ENCODE data around the gene PLEKHA4. TPM values are rescaled to one million over a fixed set of nuclear protein-coding genes. Genes with fewer than 3 reads are reported as not detected.
A peak's percentile ranks its signal among the peaks of the same experiment; 100 is the strongest.

The PLEKHA4 gene
- total RNA-seq, 1 experiment from 2014 or later, result 14.8 TPM

DNA sequence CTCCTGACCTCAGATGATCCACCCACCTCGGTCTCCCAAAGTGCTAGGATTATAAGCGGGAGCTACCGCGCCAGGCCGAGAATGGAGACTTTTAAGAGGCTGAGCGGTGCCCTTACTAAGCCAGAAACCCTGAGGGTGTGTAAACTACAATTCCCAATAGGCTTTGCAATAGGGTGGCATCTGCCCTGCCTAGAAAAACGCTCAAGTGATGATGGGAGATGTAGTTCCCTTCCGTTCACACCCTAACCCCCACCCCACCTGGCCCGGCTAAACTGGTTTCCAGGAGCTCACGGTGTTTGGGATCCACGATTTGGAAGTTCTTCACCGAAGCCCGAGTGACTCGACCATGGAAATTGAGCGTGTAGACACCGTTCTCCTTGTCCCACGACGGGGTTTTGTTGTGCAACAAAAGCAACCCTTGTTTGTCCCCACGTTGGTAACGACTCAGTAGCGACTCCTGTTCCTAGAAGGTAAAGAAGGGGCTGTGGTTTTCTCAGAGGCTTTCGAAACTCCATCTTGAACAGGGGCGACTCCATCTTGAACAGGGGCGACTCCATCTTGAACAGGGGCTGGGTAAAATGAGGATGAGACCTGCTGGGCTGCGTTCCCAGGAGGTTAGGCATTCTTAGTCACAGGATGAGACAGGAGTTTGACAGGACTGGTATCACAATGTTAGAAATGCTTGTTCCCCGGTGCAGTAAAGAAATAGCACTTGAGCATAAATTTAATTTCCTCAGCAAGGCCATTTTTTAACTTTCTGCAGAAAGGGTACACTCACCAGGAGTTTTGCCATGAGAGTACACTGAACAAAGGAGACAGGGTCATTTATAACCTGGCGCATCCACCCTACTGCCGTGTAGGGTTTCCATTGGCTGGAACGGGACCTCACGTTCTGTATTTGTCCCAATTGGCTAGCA is 13.6 kb upstream of the PLEKHA4 start (continued):
- TF ChIP-seq, protein P1, sequence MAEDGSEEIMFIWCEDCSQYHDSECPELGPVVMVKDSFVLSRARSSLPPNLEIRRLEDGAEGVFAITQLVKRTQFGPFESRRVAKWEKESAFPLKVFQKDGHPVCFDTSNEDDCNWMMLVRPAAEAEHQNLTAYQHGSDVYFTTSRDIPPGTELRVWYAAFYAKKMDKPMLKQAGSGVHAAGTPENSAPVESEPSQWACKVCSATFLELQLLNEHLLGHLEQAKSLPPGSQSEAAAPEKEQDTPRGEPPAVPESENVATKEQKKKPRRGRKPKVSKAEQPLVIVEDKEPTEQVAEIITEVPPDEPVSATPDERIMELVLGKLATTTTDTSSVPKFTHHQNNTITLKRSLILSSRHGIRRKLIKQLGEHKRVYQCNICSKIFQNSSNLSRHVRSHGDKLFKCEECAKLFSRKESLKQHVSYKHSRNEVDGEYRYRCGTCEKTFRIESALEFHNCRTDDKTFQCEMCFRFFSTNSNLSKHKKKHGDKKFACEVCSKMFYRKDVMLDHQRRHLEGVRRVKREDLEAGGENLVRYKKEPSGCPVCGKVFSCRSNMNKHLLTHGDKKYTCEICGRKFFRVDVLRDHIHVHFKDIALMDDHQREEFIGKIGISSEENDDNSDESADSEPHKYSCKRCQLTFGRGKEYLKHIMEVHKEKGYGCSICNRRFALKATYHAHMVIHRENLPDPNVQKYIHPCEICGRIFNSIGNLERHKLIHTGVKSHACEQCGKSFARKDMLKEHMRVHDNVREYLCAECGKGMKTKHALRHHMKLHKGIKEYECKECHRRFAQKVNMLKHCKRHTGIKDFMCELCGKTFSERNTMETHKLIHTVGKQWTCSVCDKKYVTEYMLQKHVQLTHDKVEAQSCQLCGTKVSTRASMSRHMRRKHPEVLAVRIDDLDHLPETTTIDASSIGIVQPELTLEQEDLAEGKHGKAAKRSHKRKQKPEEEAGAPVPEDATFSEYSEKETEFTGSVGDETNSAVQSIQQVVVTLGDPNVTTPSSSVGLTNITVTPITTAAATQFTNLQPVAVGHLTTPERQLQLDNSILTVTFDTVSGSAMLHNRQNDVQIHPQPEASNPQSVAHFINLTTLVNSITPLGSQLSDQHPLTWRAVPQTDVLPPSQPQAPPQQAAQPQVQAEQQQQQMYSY (CRISPR knock-in tag; IDR thresholded peaks at IDR 0.05), result no peak
- TF ChIP-seq, protein P2, sequence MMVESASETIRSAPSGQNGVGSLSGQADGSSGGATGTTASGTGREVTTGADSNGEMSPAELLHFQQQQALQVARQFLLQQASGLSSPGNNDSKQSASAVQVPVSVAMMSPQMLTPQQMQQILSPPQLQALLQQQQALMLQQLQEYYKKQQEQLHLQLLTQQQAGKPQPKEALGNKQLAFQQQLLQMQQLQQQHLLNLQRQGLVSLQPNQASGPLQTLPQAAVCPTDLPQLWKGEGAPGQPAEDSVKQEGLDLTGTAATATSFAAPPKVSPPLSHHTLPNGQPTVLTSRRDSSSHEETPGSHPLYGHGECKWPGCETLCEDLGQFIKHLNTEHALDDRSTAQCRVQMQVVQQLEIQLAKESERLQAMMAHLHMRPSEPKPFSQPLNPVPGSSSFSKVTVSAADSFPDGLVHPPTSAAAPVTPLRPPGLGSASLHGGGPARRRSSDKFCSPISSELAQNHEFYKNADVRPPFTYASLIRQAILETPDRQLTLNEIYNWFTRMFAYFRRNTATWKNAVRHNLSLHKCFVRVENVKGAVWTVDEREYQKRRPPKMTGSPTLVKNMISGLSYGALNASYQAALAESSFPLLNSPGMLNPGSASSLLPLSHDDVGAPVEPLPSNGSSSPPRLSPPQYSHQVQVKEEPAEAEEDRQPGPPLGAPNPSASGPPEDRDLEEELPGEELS (CRISPR knock-in tag; IDR thresholded peaks at IDR 0.05), result no peak
- TF ChIP-seq GTF2I (CRISPR knock-in tag; conservative IDR thresholded peaks at IDR 0.05), result no peak
- no peak for TF ChIP-seq TEAD4 (CRISPR knock-in tag; IDR thresholded peaks at IDR 0.05)
- TF ChIP-seq NFATC4 (CRISPR knock-in tag; IDR thresholded peaks at IDR 0.05), result peak; percentile 89
- TF ChIP-seq NFYB (CRISPR knock-in tag; conservative IDR thresholded peaks at IDR 0.05; ENCODE audit: low read depth), result no peak
- TF ChIP-seq, protein P3, sequence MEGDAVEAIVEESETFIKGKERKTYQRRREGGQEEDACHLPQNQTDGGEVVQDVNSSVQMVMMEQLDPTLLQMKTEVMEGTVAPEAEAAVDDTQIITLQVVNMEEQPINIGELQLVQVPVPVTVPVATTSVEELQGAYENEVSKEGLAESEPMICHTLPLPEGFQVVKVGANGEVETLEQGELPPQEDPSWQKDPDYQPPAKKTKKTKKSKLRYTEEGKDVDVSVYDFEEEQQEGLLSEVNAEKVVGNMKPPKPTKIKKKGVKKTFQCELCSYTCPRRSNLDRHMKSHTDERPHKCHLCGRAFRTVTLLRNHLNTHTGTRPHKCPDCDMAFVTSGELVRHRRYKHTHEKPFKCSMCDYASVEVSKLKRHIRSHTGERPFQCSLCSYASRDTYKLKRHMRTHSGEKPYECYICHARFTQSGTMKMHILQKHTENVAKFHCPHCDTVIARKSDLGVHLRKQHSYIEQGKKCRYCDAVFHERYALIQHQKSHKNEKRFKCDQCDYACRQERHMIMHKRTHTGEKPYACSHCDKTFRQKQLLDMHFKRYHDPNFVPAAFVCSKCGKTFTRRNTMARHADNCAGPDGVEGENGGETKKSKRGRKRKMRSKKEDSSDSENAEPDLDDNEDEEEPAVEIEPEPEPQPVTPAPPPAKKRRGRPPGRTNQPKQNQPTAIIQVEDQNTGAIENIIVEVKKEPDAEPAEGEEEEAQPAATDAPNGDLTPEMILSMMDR (IDR thresholded peaks at IDR 0.05), result no peak
- TF ChIP-seq ZNF423 (CRISPR knock-in tag; IDR thresholded peaks at IDR 0.05), result peak; percentile 67
- TF ChIP-seq, protein P4, sequence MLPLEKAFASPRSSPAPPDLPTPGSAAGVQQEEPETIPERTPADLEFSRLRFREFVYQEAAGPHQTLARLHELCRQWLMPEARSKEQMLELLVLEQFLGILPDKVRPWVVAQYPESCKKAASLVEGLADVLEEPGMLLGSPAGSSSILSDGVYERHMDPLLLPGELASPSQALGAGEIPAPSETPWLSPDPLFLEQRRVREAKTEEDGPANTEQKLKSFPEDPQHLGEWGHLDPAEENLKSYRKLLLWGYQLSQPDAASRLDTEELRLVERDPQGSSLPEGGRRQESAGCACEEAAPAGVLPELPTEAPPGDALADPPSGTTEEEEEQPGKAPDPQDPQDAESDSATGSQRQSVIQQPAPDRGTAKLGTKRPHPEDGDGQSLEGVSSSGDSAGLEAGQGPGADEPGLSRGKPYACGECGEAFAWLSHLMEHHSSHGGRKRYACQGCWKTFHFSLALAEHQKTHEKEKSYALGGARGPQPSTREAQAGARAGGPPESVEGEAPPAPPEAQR (CRISPR knock-in tag; IDR thresholded peaks at IDR 0.05), result peak; percentile 100
- TF ChIP-seq, protein P5, sequence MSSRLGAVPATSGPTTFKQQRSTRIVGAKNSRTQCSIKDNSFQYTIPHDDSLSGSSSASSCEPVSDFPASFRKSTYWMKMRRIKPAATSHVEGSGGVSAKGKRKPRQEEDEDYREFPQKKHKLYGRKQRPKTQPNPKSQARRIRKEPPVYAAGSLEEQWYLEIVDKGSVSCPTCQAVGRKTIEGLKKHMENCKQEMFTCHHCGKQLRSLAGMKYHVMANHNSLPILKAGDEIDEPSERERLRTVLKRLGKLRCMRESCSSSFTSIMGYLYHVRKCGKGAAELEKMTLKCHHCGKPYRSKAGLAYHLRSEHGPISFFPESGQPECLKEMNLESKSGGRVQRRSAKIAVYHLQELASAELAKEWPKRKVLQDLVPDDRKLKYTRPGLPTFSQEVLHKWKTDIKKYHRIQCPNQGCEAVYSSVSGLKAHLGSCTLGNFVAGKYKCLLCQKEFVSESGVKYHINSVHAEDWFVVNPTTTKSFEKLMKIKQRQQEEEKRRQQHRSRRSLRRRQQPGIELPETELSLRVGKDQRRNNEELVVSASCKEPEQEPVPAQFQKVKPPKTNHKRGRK (CRISPR knock-in tag; IDR thresholded peaks at IDR 0.05; ENCODE audit: borderline replicate concordance), result no peak
- TF ChIP-seq, protein P6, sequence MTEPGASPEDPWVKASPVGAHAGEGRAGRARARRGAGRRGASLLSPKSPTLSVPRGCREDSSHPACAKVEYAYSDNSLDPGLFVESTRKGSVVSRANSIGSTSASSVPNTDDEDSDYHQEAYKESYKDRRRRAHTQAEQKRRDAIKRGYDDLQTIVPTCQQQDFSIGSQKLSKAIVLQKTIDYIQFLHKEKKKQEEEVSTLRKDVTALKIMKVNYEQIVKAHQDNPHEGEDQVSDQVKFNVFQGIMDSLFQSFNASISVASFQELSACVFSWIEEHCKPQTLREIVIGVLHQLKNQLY (CRISPR knock-in tag; IDR thresholded peaks at IDR 0.05), result no peak
- TF ChIP-seq, protein P7, sequence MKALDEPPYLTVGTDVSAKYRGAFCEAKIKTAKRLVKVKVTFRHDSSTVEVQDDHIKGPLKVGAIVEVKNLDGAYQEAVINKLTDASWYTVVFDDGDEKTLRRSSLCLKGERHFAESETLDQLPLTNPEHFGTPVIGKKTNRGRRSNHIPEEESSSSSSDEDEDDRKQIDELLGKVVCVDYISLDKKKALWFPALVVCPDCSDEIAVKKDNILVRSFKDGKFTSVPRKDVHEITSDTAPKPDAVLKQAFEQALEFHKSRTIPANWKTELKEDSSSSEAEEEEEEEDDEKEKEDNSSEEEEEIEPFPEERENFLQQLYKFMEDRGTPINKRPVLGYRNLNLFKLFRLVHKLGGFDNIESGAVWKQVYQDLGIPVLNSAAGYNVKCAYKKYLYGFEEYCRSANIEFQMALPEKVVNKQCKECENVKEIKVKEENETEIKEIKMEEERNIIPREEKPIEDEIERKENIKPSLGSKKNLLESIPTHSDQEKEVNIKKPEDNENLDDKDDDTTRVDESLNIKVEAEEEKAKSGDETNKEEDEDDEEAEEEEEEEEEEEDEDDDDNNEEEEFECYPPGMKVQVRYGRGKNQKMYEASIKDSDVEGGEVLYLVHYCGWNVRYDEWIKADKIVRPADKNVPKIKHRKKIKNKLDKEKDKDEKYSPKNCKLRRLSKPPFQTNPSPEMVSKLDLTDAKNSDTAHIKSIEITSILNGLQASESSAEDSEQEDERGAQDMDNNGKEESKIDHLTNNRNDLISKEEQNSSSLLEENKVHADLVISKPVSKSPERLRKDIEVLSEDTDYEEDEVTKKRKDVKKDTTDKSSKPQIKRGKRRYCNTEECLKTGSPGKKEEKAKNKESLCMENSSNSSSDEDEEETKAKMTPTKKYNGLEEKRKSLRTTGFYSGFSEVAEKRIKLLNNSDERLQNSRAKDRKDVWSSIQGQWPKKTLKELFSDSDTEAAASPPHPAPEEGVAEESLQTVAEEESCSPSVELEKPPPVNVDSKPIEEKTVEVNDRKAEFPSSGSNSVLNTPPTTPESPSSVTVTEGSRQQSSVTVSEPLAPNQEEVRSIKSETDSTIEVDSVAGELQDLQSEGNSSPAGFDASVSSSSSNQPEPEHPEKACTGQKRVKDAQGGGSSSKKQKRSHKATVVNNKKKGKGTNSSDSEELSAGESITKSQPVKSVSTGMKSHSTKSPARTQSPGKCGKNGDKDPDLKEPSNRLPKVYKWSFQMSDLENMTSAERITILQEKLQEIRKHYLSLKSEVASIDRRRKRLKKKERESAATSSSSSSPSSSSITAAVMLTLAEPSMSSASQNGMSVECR (CRISPR knock-in tag; IDR thresholded peaks at IDR 0.05; ENCODE audit: borderline replicate concordance), result no peak
- TF ChIP-seq, protein P8, sequence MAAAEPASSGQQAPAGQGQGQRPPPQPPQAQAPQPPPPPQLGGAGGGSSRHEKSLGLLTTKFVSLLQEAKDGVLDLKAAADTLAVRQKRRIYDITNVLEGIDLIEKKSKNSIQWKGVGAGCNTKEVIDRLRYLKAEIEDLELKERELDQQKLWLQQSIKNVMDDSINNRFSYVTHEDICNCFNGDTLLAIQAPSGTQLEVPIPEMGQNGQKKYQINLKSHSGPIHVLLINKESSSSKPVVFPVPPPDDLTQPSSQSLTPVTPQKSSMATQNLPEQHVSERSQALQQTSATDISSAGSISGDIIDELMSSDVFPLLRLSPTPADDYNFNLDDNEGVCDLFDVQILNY (CRISPR knock-in tag; IDR thresholded peaks at IDR 0.05), result no peak
- peak; percentile 98 for TF ChIP-seq MXD4 (CRISPR knock-in tag; IDR thresholded peaks at IDR 0.05; ENCODE audit: borderline replicate concordance)
- no peak for TF ChIP-seq ESRRA (CRISPR knock-in tag; IDR thresholded peaks at IDR 0.05; ENCODE audit: borderline replicate concordance)
- TF ChIP-seq NR1H2 (CRISPR knock-in tag; IDR thresholded peaks at IDR 0.05), result no peak
- no peak for TF ChIP-seq ZNF121 (CRISPR knock-in tag; IDR thresholded peaks at IDR 0.05)
- TF ChIP-seq FOXJ3 (CRISPR knock-in tag; IDR thresholded peaks at IDR 0.05; ENCODE audit: borderline replicate concordance), result no peak
- TF ChIP-seq, protein P9, sequence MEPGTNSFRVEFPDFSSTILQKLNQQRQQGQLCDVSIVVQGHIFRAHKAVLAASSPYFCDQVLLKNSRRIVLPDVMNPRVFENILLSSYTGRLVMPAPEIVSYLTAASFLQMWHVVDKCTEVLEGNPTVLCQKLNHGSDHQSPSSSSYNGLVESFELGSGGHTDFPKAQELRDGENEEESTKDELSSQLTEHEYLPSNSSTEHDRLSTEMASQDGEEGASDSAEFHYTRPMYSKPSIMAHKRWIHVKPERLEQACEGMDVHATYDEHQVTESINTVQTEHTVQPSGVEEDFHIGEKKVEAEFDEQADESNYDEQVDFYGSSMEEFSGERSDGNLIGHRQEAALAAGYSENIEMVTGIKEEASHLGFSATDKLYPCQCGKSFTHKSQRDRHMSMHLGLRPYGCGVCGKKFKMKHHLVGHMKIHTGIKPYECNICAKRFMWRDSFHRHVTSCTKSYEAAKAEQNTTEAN (CRISPR knock-in tag; IDR thresholded peaks at IDR 0.05), result no peak

All from WTC11 (cell line).